Eye (tissue), 1 donor: Measurements from ENCODE around the gene C1orf226.

Experiments
- DNase-seq: peaks from one replicate; pipeline ENCODE4 v3.0.0-alpha.2; 2015

The C1orf226 gene

GRCh38 chr1:162385702-162386101 lies 4.2 kb downstream of the C1orf226 start:
- no peak for DNase-seq

- no peak for DNase-seq
Measured at GRCh38 chr1:162386292-162387225, 5.0 kb downstream of the C1orf226 start.

GRCh38 chr1:162387226-162388082 lies 5.9 kb downstream of the C1orf226 start:
- DNase-seq, result no peak

GRCh38 chr1:162388083-162388594 lies 6.6 kb downstream of the C1orf226 start:
- no peak for DNase-seq

GRCh38 chr1:162388615-162389014 lies 7.1 kb downstream of the C1orf226 start:
- peak; percentile 19 for DNase-seq

- peak; percentile 53 for DNase-seq
Measured at GRCh38 chr1:162389021-162389818, 7.7 kb downstream of the C1orf226 start.

GRCh38 chr1:162389971-162390370 lies 8.4 kb downstream of the C1orf226 start:
- DNase-seq, result no peak

GRCh38 chr1:162390396-162391185 lies 9.1 kb downstream of the C1orf226 start:
- no peak for DNase-seq

GRCh38 chr1:162391790-162392563 lies 10.4 kb downstream of the C1orf226 start:
- DNase-seq, result peak; percentile 62

GRCh38 chr1:162396201-162396906 lies 14.8 kb downstream of the C1orf226 start:
- DNase-seq, result no peak

GRCh38 chr1:162397039-162397448 lies 15.5 kb downstream of the C1orf226 start:
- DNase-seq, result no peak

GRCh38 chr1:162397943-162398560 lies 16.5 kb downstream of the C1orf226 start:
- DNase-seq, result no peak

GRCh38 chr1:162398999-162399580 lies 17.6 kb downstream of the C1orf226 start:
- no peak for DNase-seq

GRCh38 chr1:162400790-162401355 lies 19.3 kb downstream of the C1orf226 start:
- DNase-seq, result no peak

GRCh38 chr1:162404550-162405160 lies 23.1 kb downstream of the C1orf226 start:
- no peak for DNase-seq

- DNase-seq, result no peak
Measured at GRCh38 chr1:162405800-162406199, 24.3 kb downstream of the C1orf226 start.

- DNase-seq, result no peak
Measured at GRCh38 chr1:162406811-162407210, 25.3 kb downstream of the C1orf226 start.

GRCh38 chr1:162407539-162407938 lies 26.0 kb downstream of the C1orf226 start:
- DNase-seq, result no peak
